GM18507 (cell line): Measurements from ENCODE around the gene ZNF683.
"Not testable (repeated sequence)": the region's sequence is repeated elsewhere in the genome, so short reads cannot be mapped to it uniquely, and the experiment has no call there.

Experiments
- DNase-seq: peaks from one replicate; pipeline ENCODE4 v3.0.0; 2011; ENCODE audit warnings: low read depth; ENCODE audit not compliant: insufficient read length; ENCODE audit errors: extremely low spot score
- FAIRE-seq: peaks from 2 replicates; lab custom pipeline; 2011; peaks lifted over from hg19 to GRCh38; lab: Jason Lieb, UNC

Gene ZNF683

GRCh38 chr1:26372611-26373010, at the start of gene ZNF683:
Gene ZNF683, minus strand, starts transcription at chr1:26372750. Its CDS starts 4,179 bp downstream, at chr1:26368571.
- not testable (repeated sequence) for DNase-seq, FAIRE-seq

- FAIRE-seq (no peak), DNase-seq (no peak)
Measured at GRCh38 chr1:26419494-26419893, 46.9 kb upstream of the ZNF683 start.

GRCh38 chr1:26418865-26419349, 46.4 kb upstream of the ZNF683 start:
- FAIRE-seq: no peak
- no peak for DNase-seq

- DNase-seq (peak; percentile 64), FAIRE-seq (peak; percentile 90)
Measured at GRCh38 chr1:26417111-26417759, 44.7 kb upstream of the ZNF683 start.

GRCh38 chr1:26413031-26413430, 40.5 kb upstream of the ZNF683 start:
- FAIRE-seq: no peak

GRCh38 chr1:26412180-26412840, 39.8 kb upstream of the ZNF683 start:
- FAIRE-seq (no peak), DNase-seq (no peak)

More at GRCh38 chr1:26413031-26413430, 40.5 kb upstream of the ZNF683 start:
- DNase-seq: no peak

GRCh38 chr1:26411624-26412074, 39.1 kb upstream of the ZNF683 start:
- FAIRE-seq: no peak
- DNase-seq: no peak

GRCh38 chr1:26410706-26411623, 38.4 kb upstream of the ZNF683 start, which contains the start of gene LIN28A:
Gene LIN28A, plus strand, starts transcription at chr1:26410817. Its CDS starts 75 bp downstream, at chr1:26410892.
- FAIRE-seq: no peak

GRCh38 chr1:26409191-26409807, 36.7 kb upstream of the ZNF683 start:
- FAIRE-seq (no peak), DNase-seq (no peak)

More at GRCh38 chr1:26410706-26411623, 38.4 kb upstream of the ZNF683 start, which contains the start of gene LIN28A:
- DNase-seq: no peak

GRCh38 chr1:26408604-26409003, 36.1 kb upstream of the ZNF683 start:
- peak; percentile 28 for DNase-seq
- peak; percentile 53 for FAIRE-seq

- FAIRE-seq (no peak), DNase-seq (no peak)
Measured at GRCh38 chr1:26405281-26405915, 32.8 kb upstream of the ZNF683 start.

- DNase-seq (no peak), FAIRE-seq (no peak)
Measured at GRCh38 chr1:26404641-26405040, 32.1 kb upstream of the ZNF683 start.

GRCh38 chr1:26403656-26404055, 31.1 kb upstream of the ZNF683 start:
- no peak for DNase-seq

GRCh38 chr1:26401891-26402290, 29.3 kb upstream of the ZNF683 start:
- FAIRE-seq (no peak), DNase-seq (no peak)

More at GRCh38 chr1:26403656-26404055, 31.1 kb upstream of the ZNF683 start:
- FAIRE-seq: no peak

- DNase-seq: no peak
- FAIRE-seq: no peak
Measured at GRCh38 chr1:26399034-26399433, 26.5 kb upstream of the ZNF683 start.

GRCh38 chr1:26395754-26396153, 23.2 kb upstream of the ZNF683 start:
- FAIRE-seq: no peak

GRCh38 chr1:26391450-26391849, 18.9 kb upstream of the ZNF683 start:
- DNase-seq (no peak), FAIRE-seq (peak; percentile 24)

More at GRCh38 chr1:26395754-26396153, 23.2 kb upstream of the ZNF683 start:
- no peak for DNase-seq

GRCh38 chr1:26389604-26390247, 17.2 kb upstream of the ZNF683 start:
- DNase-seq (no peak), FAIRE-seq (no peak)
